H1 (cell line): ENCODE measurements around the gene FRMPD4. TPM values are rescaled to one million over a fixed set of nuclear protein-coding genes. Genes with fewer than 3 reads are reported as not detected.

Experiments used
- BACH1 ChIP-seq: IDR thresholded peaks from 2 replicates; pipeline ENCODE4 v1.6.1; 2012; ENCODE audit warnings: low read length, improper control_type of control experiment
- BCL11A ChIP-seq, 2 experiments: IDR thresholded peaks; one replicate each; pipeline ENCODE4 v1.6.1; 2011; ENCODE audit warnings: low read depth in 2 of 2, low read length in 2 of 2, mild to moderate bottlenecking in 2 of 2
- CHD7 ChIP-seq: fragments of 300-600 bp; sonication (generic); IDR thresholded peaks from 2 replicates; pipeline ENCODE4 v1.7.1; 2012; ENCODE audit warnings: low read length, moderate library complexity, mild to moderate bottlenecking, inconsistent platforms; ENCODE audit not compliant: insufficient replicate concordance
- EGR1 ChIP-seq: IDR thresholded peaks from 2 replicates; pipeline ENCODE4 v1.6.1; 2011; ENCODE audit warnings: low read depth, low read length, borderline replicate concordance
- PHF8 ChIP-seq: fragments of 200-600 bp; sonication (generic); conservative IDR thresholded peaks from 2 replicates; pipeline ENCODE4 v1.7.1; 2012; ENCODE audit warnings: low read depth, mild to moderate bottlenecking, inconsistent platforms, low read length, moderate library complexity
- RBBP5 ChIP-seq: IDR thresholded peaks from 2 replicates; pipeline ENCODE4 v1.7.1; 2012; ENCODE audit warnings: low read depth, mild to moderate bottlenecking, inconsistent platforms, low read length, moderate library complexity, borderline replicate concordance
- RFX5 ChIP-seq: IDR thresholded peaks from 2 replicates; pipeline ENCODE4 v1.6.1; 2011; ENCODE audit warnings: low read depth, low read length, improper control_type of control experiment, borderline replicate concordance
- polyA plus RNA-seq, 7 experiments: library from polyadenylated mRNA; depleted of rRNA in 3 of 7; stranded (reverse) in 5 of 7; unstranded in 2 of 7; fragments of >200 nt in 5 of 7; fragments of 200-250 nt in 2 of 7; gene quantifications; 1 replicate in 5 of 7; 2 replicates in 1 of 7; 4 replicates in 1 of 7; pipeline versions ENCODE4 v1.2.1 to v1.2.3, GENCODE V29; 2011 to 2013; ENCODE audit warnings: missing spikeins in 2 of 7, mixed read lengths in 2 of 7
- total RNA-seq: library from RNA; stranded (reverse); fragmentation: NEBNext Ultra II Directional; extraction: Animal tissue kit (Norgen Biotek cat#: 25700); gene quantifications from 2 replicates; pipeline ENCODE4 v1.2.1, GENCODE V29; 2021

The FRMPD4 gene
- total and polyA plus RNA-seq, 2 of the 8 experiments (the other 6 are each of a cell fraction or from before 2014, with no cell fraction given) = 0.02 to 0.37 TPM

DNA sequence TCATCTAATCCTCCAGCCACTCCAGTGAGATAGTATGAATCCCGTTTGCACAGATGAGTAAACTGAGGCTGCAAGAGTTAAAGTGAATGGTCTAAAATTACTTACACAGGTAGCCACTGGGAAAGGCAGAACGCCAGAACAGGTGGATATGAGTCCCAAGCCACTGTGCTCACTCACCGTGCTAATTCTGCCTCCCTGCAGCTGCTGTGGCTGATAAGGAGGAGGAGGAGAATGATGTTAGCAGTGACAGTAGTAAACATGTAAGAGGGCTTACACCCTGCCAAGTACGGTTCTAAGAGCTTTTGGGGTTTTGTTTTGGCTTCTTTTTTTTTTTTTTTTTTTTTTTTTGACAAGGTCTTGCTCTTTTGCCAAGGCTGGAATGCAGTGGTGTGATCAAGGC is 562.5 kb downstream of the FRMPD4 start (continued):
- TF ChIP-seq CHD7 (no peak), PHF8 (no peak), BCL11A (IDR thresholded peaks at IDR 0.05; ENCODE audit: low read depth in 2 of 2, low read length in 2 of 2) (no peak), RBBP5 (no peak), EGR1 (no peak), BACH1 (no peak), RFX5 (no peak)
